Breast epithelium (tissue), 4 donors: Measurements from ENCODE around the gene PIK3CB. TPM values are rescaled to one million over a fixed set of nuclear protein-coding genes. Genes with fewer than 3 reads are reported as not detected.
"Not testable (repeated sequence)": the region's sequence is repeated elsewhere in the genome, so short reads cannot be mapped to it uniquely, and the experiment has no call there.

ENCODE experiments used
- DNase-seq, 2 donors: peaks; one replicate each; pipeline ENCODE4 v3.0.0-alpha.2; 2019; ENCODE audit warnings: low spot score in 2 of 2
- H3K27ac ChIP-seq, 2 donors: fragments of 200-600 bp; sonication (generic) in 1 of 2; one replicate each; pipeline ENCODE4 v1.5.1; 2016 to 2019; ENCODE audit warnings: mild to moderate bottlenecking in 1 of 2
- H3K27me3 ChIP-seq, 2 donors: fragments of 200-600 bp; sonication (generic) in 1 of 2; one replicate each; pipeline versions ENCODE4 v1.5.1 to v1.6.0; 2017 to 2019; ENCODE audit warnings: control low read depth in 1 of 2, mild to moderate bottlenecking in 1 of 2
- H3K36me3 ChIP-seq: fragments of 200-600 bp; one replicate; pipeline ENCODE4 v1.5.1; 2019
- H3K4me1 ChIP-seq, 2 donors: fragments of 200-600 bp; sonication (generic); one replicate each; pipeline ENCODE4 v1.5.1; 2016 to 2019; ENCODE audit warnings: control low read depth in 1 of 2
- H3K4me3 ChIP-seq, 3 donors: fragments of 200-600 bp; sonication (generic); 1 replicate in 2 of 3; 2 replicates in 1 of 3; pipeline ENCODE4 v1.5.1; 2016 to 2019; ENCODE audit warnings: mild to moderate bottlenecking in 3 of 3, moderate library complexity in 2 of 3
- H3K9me3 ChIP-seq, 2 donors: fragments of 200-600 bp; sonication (generic) in 1 of 2; one replicate each; pipeline ENCODE4 v1.5.1; 2016 to 2019; ENCODE audit warnings: control low read depth in 1 of 2
- POLR2A ChIP-seq: fragments of 450-650 bp; IDR thresholded peaks from one replicate; pipeline ENCODE4 v1.6.1; 2016; ENCODE audit warnings: antibody characterized with exemption, mild to moderate bottlenecking, moderate library complexity
- POLR2AphosphoS5 ChIP-seq, 3 donors: sonication (generic); formaldehyde crosslinking; IDR thresholded peaks; one replicate each; pipeline ENCODE4 v1.6.1; 2017; ENCODE audit warnings: antibody characterized with exemption in 3 of 3
- intact Hi-C: fragments of 100-400 bp; cut with DNase I; formaldehyde crosslinking; loops from one replicate; pipeline ENCODE4 v1.15.1; 2023; ENCODE audit warnings: low total_unique reads
- total RNA-seq, 3 donors: library from RNA; depleted of rRNA; stranded (reverse); fragments of >200 nt; gene quantifications; one replicate each; pipeline ENCODE4 v1.1.0, GENCODE V29; 2016
- TF ChIP-seq, protein P1 (sequence below), 3 donors: fragments of 450-650 bp; IDR thresholded peaks; one replicate each; pipeline ENCODE4 v1.5.1; 2016 to 2017; ENCODE audit warnings: antibody characterized with exemption in 3 of 3, mild to moderate bottlenecking in 3 of 3, moderate library complexity in 3 of 3

The PIK3CB gene
- total RNA-seq, 3 donors from 2014 or later: 30.5 to 46.2 (median 31.7) TPM

DNA sequence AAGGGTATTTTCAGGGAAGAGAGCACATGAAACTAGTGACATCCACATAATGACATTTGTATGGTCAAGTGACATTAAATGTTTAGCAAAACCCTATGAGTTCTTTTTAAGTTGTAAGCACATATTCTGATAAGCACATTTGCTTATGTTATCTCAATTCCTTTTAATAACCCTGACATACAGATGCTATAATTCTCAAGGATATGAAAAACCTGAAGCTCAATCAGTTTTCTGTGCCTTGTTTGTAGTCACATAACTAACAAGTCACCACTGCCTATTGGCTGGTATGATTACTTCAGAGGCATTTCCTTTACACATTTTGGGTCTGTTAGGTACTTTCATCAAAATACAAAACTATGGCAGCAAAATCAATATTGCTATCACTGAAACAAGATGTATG, 152.1 kb downstream of the PIK3CB start:
- no peak overlapping the region for H3K27ac ChIP-seq
- no peak for DNase-seq
- H3K4me1 ChIP-seq: no peaks in the 10 kb centered on the region
- H3K27me3 ChIP-seq: no peaks in the 10 kb centered on the region
- intact Hi-C loops: no loop called here
- H3K4me3 ChIP-seq: no peak overlapping the region
- TF ChIP-seq, protein P1, sequence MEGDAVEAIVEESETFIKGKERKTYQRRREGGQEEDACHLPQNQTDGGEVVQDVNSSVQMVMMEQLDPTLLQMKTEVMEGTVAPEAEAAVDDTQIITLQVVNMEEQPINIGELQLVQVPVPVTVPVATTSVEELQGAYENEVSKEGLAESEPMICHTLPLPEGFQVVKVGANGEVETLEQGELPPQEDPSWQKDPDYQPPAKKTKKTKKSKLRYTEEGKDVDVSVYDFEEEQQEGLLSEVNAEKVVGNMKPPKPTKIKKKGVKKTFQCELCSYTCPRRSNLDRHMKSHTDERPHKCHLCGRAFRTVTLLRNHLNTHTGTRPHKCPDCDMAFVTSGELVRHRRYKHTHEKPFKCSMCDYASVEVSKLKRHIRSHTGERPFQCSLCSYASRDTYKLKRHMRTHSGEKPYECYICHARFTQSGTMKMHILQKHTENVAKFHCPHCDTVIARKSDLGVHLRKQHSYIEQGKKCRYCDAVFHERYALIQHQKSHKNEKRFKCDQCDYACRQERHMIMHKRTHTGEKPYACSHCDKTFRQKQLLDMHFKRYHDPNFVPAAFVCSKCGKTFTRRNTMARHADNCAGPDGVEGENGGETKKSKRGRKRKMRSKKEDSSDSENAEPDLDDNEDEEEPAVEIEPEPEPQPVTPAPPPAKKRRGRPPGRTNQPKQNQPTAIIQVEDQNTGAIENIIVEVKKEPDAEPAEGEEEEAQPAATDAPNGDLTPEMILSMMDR (IDR thresholded peaks at IDR 0.05): no peak
- TF ChIP-seq POLR2A: no peak
- no peak for TF ChIP-seq POLR2AphosphoS5 (IDR thresholded peaks at IDR 0.05)
- no peaks in the 10 kb centered on the region for H3K36me3 ChIP-seq
- H3K9me3 ChIP-seq: no peaks in the 10 kb centered on the region

DNA sequence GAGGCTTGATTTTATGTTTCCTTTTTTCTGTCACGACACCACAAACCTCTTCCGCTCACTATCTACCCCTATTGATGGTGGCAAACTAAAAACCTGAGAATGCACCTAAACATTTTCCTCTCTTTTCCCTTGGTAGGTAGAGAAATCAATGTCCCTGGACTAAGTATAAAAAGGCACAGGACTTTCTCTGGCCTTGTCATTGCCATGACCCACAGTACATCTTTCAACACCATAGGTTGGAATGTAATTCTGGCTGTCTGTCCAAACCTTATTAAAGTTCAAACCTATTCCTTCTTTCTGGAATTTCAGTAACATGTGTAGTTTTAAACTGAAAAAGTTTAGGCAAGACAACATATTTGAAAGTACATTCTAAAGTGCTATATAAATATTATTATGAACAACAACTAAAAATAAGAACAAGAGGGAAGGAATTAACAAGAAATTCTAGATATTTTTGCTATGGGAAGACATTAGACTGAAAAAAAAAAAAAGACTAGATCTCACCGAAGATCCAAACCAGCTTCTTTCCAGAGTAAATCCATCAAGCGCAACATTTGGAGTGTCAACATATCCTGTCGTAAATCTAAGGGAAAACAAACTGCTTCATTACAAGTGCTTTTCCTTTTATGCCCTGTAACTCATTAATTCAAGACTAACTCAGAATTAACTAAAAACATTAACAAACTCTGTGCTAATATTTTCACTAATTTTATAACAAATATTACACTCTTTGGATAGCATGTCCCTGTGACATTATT, 153.1 kb downstream of the PIK3CB start:
- H3K9me3 ChIP-seq: no peaks in the 10 kb centered on the region
- H3K4me1 ChIP-seq: no peaks in the 10 kb centered on the region
- no peak overlapping the region for H3K27ac ChIP-seq
- TF ChIP-seq POLR2AphosphoS5 (IDR thresholded peaks at IDR 0.05): no peak
- TF ChIP-seq, protein P1 (IDR thresholded peaks at IDR 0.05): no peak
- no peak for TF ChIP-seq POLR2A
- no peaks in the 10 kb centered on the region for H3K27me3 ChIP-seq
- intact Hi-C loops: no loop called here
- H3K4me3 ChIP-seq: no peak overlapping the region
- DNase-seq: no peak
- no peaks in the 10 kb centered on the region for H3K36me3 ChIP-seq

DNA sequence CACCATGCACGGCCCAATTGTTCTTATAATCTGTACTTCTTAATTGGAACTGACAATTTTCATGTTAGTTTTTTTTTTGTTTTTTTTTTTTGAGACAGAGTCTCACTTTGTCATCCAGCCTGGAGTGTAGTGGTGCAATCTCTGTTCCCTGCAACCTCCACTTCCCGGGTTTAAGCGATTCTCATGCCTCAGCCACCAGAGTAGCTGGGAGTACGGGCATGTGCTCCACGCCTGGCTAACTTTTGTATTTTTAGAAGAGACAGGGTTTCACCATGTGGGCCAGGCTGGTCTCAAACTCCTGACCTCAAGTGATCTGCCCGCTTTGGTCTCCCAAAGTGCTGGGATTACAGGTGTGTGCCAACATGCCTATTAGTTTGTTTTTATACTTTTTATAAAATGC, 153.8 kb downstream of the PIK3CB start:
- H3K9me3 ChIP-seq, DNase-seq, H3K4me3 ChIP-seq, H3K36me3 ChIP-seq, H3K27ac ChIP-seq, H3K27me3 ChIP-seq, H3K4me1 ChIP-seq, intact Hi-C loops: not testable (repeated sequence)

DNA sequence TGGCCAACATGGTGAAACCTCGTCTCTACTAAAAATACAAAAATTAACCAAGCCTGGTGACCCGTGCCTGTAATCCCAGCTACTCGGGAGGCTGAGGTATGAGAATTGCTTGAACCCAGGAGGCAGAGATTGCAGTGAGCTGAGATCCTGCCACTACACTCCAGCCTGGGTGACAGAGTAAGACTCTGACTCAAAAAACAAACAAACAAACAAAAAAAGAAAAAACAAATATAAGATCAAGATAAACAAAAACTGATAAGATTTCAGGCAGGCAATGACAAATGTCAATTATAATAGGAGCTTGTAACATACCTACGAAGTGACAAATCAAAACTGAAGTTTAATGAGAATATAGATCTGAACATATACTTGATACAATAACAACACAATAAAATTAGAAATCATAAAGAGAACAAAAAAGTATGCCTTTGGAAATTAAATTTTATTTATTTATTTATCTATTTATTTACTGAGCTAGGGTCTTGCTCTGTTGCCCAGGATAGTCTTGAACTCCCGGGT, 155.8 kb downstream of the PIK3CB start:
- no peaks in the 10 kb centered on the region for H3K27me3 ChIP-seq
- no peak for TF ChIP-seq POLR2AphosphoS5 (IDR thresholded peaks at IDR 0.05)
- TF ChIP-seq, protein P1 (IDR thresholded peaks at IDR 0.05): no peak
- TF ChIP-seq POLR2A: no peak
- H3K36me3 ChIP-seq: peaks cover 2% of the 10 kb centered on the region
- H3K27ac ChIP-seq: no peak overlapping the region
- peaks cover 0 to 17% of the 10 kb centered on the region in 2 donors for H3K9me3 ChIP-seq
- no peak for DNase-seq
- H3K4me1 ChIP-seq: no peaks in the 10 kb centered on the region
- intact Hi-C loops: no loop called here
- H3K4me3 ChIP-seq: no peak overlapping the region

DNA sequence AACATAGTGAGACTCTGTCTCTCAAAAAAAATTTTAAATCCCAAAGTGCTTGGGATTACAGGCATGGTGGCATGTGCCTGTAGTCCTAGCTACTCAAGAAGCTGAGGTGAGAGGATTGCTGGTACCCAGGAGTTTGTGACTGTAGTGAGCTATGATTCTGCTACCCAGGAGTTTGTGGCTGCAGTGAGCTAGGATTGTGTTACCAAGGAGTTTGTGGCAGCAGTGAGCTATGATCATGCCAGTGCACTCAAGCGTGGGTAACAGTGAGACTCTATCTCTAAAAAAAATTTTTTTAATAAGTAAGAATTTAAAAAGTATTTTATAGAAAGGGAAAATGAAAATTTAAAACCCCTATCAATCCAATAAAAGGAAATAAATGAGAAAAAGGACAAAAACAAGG, 156.6 kb downstream of the PIK3CB start:
- no peak for DNase-seq
- Histone ChIP-seq H3K27ac (no peak overlapping the region), H3K4me3 (no peak overlapping the region), H3K36me3 (peaks cover 4% of the 10 kb centered on the region), H3K27me3 (no peaks in the 10 kb centered on the region), H3K4me1 (no peaks in the 10 kb centered on the region), H3K9me3 (peaks cover 0 to 17% of the 10 kb centered on the region in 2 donors)
- TF ChIP-seq POLR2AphosphoS5 (IDR thresholded peaks at IDR 0.05) (no peak), POLR2A (no peak)
- TF ChIP-seq, protein P1 (IDR thresholded peaks at IDR 0.05): no peak
- intact Hi-C loops: no loop called here
